HUDEP-2 (cell line): ENCODE results near the gene RGS7.

Experiments used
- DNase-seq, 76 experiments: peaks; one replicate each; lab custom pipeline; 2025; ENCODE audit not compliant: unreplicated experiment in 76 of 76; lab: John Stamatoyannopoulos, UW

RGS7 gene

GRCh38 chr1:240876071-240876470, 480.9 kb downstream of the RGS7 start:
- no peak for DNase-seq

DNA sequence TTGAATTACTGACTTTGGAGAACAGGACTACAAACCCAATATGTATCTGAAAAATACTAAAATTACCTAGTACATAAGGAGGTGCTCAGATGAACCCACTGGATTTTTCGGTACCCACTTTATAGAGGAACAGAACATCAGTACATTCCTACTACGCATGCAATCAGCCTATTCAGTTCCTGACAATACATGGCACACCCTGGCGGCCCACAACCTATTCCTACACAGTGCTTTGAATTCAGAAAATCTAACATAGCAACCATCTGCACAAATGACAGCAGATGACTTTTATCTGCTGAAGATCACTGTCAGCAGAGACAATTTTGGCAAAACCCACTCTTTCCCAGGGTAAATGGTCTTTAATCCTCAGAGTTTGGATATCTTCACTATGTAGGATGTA, 487.9 kb downstream of the RGS7 start:
- DNase-seq = no peak

- no peak for DNase-seq
Observed at GRCh38 chr1:240866724-240867123, 490.3 kb downstream of the RGS7 start.

DNA sequence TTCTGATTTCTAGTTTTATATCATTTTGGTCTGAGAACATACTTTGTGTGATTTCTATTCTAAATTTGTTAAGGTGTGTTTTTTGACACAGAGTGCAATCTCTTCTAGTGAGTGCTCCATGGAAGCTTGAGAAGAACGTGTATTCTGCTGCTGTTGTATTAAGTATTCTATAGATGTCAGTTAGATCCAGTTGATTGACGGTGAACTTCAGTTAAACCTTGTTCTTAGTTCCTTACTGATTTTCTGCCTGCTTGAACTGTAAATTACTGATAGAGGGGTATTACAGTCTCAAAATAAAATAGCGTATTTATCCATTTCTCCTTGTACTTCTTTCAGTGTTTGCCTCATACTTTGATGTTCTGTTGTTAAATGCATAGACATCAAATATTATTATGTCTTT, 497.0 kb downstream of the RGS7 start:
- DNase-seq = no peak

DNA sequence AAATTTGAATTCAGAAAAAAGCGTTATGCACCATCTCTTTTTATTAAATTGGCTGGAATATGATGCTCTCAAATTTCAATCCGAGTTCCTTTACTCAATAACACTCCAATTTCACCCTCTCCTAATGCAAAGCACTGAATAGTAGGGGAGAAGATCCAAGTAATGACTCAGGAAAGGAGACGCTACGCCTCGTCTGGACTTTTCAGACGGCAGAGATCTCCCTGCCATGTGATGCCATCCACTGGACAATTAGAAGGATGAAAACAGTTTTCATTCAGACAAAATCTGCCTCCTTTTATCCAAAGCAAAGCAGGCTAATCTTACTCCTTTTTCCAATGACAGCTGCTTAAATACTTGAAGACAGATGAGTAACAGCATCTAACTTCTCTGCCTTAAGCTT, 502.6 kb downstream of the RGS7 start:
- no peak for DNase-seq

DNA sequence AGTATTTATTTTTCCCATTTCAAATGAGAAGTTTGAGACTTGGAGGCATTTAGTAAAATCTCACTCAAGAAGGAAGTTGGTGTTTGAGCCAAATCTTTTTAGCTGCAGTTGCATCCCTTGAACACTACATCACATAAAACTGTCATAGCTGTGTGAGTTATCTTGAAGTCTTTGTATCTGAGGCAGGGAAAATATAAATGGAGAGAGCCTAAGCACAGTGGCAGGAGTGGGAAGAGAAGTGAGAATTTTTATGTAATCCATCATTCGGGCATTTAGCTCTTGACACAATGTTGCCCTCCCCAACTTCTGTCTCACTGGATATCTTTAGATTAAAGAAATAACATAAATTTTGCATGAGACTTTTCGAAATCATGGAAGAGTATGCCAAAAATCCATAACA, 509.7 kb downstream of the RGS7 start:
- DNase-seq = no peak

- DNase-seq = no peak
Observed at GRCh38 chr1:240844486-240844885, 512.5 kb downstream of the RGS7 start.

- DNase-seq = no peak
Observed at GRCh38 chr1:240843798-240844197, 513.2 kb downstream of the RGS7 start.

DNA sequence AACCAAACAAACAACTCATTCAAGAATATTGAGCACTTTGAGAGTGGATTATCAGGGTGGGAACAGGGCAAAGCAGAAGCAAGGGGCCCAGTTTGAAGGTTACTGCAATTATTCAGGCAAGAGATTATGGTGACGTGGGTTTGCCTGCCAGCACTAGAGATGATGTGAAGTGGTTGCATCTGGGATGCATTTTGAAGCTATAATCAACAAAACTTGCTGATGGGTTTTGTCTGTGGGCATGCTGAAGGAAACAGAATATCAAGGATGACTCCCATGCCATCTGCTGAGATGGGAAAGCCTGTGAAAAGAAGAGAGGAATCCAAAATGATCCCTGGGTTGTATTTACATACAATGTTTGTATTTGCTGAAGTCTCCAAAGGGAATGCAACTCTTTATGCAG, 520.7 kb downstream of the RGS7 start:
- DNase-seq = no peak

GRCh38 chr1:240835291-240835690, 521.7 kb downstream of the RGS7 start:
- DNase-seq = no peak

- DNase-seq = no peak
Observed at GRCh38 chr1:240833075-240833474, 523.9 kb downstream of the RGS7 start.

- DNase-seq = no peak
Observed at GRCh38 chr1:240831922-240832321, 525.1 kb downstream of the RGS7 start.

DNA sequence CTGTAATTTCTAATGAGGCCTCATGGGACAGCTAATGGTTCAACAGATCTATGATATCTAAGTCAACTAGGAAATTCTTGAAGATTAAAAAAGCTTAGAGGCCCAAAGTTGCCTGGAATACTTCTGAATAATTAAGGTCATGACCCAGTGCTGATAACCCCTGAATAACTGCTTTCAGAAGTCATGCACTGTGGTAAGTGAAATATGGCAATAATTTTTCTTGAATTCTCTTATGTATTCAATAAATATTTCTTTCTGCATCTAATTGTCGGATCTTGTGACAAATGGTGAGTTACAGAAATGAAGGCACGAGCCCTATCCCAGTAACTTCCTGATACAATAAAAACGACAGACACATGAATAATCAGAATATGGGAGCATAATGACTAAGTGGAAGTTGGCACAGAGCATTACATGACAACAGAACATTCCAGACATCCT, 525.8 kb downstream of the RGS7 start:
- DNase-seq = no peak

DNA sequence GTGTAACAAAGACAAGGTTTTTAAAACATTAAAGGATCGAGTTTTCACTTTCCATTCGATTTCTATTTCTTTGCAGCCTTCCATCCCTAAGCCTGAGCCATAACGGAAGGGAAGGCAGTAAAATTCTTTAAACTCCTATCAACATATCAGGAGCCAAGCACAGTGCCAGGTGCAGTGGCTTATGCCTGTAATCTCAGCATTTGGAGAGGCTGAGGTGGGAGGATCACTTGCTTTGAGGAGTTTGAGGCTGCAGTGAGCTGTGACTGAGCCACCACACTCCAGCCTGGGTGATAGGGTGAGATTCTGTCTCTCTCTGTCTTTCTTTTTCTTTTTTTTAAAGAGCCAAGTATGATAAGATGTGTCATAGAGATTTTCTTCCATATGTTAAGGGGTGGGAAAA, 527.5 kb downstream of the RGS7 start:
- DNase-seq = no peak

GRCh38 chr1:240827786-240828185, 529.2 kb downstream of the RGS7 start:
- DNase-seq = no peak

DNA sequence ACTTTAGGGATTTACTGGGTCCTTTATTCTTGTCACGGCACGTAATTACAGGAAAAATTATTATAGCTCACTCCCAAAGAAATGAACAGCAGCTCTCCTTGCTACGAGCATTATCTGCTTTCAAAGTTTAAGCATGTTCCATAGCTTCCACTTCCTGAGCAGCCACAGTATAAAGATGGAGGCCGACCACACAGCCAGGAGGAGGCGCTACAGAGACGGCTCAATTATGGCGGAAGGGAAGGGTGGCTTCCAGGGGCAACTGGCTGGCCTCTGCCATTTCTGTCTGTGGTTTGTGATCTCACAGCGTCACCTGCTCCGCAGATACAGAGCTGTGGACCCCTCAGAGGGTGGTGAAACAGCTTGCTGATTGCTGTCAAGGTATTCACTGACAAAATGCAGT, 532.8 kb downstream of the RGS7 start:
- no peak for DNase-seq

- no peak for DNase-seq
Observed at GRCh38 chr1:240823357-240823756, 533.6 kb downstream of the RGS7 start.

DNA sequence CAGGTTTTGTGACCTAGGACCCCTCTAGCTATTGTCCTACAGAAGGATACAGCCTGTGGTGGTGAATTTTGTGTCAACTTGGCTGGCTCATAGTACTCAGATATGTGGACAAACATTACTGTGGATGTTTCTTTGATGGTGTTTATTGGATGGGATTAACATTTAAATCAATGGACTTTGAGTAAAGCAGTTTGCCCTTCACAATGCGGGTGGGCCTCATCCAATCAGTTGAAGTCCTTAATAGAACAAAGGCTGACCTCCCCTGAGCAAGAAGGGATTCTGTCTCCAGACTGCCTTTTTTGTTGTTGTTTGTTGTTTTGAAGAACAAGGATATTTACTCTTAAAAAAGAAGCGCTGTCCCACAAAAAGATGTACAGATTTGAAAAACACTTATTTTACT, 535.1 kb downstream of the RGS7 start:
- DNase-seq = no peak

DNA sequence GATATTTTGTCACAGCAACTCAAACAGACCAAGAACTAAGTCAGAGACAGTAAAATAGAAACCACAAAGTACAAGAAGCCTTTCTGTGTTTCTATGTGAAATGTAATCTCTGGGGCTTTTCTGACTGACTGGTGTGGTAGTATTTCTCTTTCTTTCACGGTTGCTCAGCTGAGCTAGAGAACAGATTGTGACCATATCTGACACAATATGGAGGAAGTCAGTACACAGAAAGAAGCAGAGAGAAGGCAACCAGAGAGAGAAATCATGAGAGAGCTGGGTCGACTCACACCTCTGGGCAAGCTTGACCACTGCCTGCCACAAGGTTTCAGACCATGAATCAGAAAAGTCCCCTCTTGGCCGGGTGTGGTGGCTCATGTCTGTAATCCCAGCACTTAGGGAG, 536.2 kb downstream of the RGS7 start:
- no peak for DNase-seq

- no peak for DNase-seq
Observed at GRCh38 chr1:240816472-240816871, 540.5 kb downstream of the RGS7 start.

DNA sequence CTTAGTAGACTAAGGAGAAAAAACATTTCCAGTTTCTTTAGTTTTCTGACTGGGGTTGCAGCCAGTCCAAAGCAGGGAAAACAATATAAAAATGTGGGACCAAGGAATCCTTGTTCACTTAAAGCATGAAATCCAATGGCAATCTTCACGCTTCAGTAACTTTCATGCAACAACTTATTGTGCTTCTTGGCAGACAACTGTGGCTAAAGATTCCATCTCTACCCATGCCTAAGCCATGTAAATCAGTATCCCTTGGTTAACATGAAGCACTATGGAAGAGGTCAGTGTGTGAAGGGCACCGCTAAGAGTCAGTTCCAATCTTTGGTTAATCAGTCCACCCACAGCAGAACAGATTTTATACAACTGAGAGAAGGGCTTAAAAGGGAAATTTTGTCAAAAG, 543.3 kb downstream of the RGS7 start:
- DNase-seq = no peak

DNA sequence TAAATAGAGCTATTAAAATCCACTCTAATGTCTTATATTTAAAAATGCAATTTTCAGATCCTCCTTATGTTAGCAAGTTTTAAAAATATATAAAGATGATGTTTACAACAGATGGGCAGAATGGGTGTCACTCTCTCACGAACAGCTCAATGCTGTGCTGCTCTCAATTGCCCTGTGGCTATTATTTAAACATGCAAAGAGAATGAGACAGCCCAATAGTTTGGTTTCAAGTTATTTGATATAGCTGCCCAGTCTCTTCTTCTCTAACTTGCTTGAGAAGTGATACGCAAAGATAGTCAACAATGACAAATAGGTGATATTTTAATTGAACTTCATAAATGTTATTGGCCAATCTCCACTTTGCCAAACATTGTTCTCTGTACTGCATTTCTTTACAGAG, 545.7 kb downstream of the RGS7 start:
- DNase-seq = no peak

- DNase-seq = no peak
Observed at GRCh38 chr1:240808381-240808780, 548.6 kb downstream of the RGS7 start.
